Activated naive CD8-positive, alpha-beta T cell treated with anti-CD3 and anti-CD28 coated beads, Interleukin-2, amount 50 U/mL, for 16 hours (primary cell): ENCODE data around the gene ENOPH1.
"Not testable (repeated sequence)": the region's sequence is repeated elsewhere in the genome, so short reads cannot be mapped to it uniquely, and the experiment has no call there.

Experiments used
- DNase-seq: peaks from one replicate; pipeline ENCODE4 v3.0.0-alpha.2; 2020; ENCODE audit warnings: low read depth, low spot score

Gene ENOPH1

DNA sequence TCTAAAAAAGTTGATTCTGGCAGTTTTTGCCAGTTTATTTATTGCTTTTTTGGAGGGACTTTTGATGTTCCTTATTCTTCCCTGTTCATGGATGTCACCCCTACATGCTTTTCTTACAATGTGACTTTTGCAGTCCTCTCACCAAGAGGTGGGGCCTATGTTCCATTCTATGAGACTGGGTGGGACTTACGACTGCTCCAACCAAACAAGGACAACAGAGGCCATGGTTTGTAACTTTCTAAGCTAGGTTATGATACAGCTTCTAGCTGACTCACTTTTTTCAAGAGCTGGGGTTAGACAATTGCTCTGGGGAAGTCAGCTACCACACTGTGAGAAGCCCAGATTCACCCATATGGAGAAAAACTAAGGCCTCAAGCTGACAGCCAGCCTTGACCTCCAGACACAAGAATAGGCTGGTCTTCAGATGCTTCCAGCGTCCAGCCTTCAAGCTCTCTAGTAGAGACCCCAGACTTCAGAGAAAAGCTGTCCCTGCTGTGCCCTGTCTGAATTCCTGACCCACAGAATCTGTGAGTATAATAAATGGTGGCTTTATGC lies 39.5 kb downstream of the ENOPH1 start:
- DNase-seq = no peak

GRCh38 chr4:82473080-82473479 lies 42.7 kb downstream of the ENOPH1 start:
- not testable (repeated sequence) for DNase-seq

DNA sequence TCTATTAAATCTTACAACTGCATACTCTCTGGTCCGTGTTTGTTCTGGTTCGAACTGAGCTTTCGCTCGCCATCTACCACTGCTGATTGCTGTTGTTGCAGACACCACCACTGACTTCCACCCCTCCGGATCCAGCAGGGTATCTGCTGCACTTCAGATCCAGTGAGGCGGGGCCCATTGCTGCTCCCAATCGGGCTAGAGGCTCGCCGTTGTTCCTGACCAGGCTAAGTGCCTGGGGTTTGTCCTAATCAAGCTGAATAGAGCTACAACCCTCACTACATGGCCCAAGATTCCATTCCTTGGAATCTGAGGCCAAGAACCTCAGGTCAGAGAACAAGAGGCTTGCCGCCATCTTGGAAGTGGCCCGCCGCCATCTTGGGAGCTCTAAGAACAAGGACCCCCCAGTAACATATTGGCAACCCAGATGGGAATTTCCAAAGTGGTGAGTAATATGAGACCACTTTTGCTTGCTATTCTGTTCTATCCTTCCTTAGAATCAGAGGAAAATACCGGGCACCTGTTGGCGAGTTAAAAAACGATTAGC lies 43.3 kb downstream of the ENOPH1 start:
- no peak for DNase-seq

GRCh38 chr4:82475931-82476330 lies 45.5 kb downstream of the ENOPH1 start:
- DNase-seq = not testable (repeated sequence)

DNA sequence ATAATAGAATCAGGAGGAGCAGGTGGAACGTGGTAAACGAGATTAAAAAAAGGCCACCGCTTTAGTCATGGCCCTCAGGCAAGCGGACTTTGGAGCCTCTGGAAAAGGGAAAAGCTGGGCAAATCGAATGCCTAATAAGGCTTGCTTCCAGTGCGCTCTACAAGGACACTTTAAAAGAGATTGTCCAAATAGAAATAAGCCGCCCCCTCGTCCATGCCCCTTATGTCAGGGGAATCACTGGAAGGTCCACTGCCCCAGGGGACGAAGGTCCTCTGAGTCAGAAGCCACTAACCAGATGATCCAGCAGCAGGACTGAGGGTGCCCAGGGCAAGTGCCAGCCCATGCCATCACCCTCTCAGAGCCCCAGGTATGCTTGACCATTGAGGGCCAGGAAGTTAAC lies 47.1 kb downstream of the ENOPH1 start:
- DNase-seq = not testable (repeated sequence)

GRCh38 chr4:82479562-82479961 lies 49.2 kb downstream of the ENOPH1 start:
- DNase-seq = no peak

DNA sequence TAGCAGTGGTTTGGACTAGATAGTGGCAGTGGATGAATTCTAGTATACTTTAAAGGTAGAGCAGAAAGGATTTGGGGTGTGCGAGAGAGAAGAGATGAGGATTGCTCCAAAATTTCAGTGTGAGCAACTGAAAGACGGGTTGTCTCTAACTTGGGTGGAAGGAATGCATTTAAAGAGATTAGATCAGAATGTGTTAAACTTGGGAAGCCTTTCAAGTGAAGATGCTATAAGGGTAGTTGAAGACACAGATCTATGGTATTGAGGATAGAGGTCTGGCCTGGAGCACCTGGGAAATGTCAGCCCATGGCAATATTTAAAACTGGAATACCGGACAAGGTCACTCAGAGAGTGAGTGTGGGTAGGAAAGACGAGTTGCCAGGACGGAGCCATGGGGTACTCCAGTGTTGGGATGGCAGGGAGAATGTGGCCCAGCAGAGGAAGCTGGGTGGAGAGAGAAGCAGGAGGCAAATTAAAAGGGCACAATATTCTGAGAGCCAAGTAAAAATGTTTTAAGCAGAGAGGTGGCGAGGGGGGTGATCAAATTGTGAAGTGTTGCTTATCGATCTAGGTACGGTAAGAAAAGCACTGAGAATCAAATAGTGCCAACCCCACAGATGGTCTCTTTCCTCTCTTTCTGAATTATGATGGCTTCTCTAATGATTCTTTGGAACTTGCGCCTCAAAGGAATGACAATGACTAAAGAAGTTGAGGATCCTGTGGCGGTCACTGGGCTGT lies 50.5 kb downstream of the ENOPH1 start:
- no peak for DNase-seq

GRCh38 chr4:82481506-82481840 lies 51.1 kb downstream of the ENOPH1 start:
- DNase-seq = no peak

DNA sequence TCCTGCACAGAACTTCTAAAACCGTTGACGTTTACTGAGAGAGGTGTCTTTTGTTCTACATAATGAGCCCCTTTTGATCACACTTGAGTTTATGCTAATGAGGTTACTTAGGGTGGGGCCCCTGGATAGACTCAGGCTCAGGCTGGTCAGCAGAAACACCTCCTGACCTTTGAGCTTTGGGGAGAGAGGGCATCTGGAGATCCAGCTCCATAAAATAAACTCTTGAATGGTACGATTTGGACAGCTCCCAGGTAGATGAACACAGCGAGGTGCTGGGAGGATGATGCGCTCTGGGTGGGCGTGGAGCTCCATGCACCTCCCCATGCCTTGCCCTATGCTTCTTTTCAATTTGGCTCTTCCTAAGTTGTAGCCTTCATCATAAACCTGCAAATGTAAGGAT lies 52.0 kb downstream of the ENOPH1 start:
- no peak for DNase-seq

DNA sequence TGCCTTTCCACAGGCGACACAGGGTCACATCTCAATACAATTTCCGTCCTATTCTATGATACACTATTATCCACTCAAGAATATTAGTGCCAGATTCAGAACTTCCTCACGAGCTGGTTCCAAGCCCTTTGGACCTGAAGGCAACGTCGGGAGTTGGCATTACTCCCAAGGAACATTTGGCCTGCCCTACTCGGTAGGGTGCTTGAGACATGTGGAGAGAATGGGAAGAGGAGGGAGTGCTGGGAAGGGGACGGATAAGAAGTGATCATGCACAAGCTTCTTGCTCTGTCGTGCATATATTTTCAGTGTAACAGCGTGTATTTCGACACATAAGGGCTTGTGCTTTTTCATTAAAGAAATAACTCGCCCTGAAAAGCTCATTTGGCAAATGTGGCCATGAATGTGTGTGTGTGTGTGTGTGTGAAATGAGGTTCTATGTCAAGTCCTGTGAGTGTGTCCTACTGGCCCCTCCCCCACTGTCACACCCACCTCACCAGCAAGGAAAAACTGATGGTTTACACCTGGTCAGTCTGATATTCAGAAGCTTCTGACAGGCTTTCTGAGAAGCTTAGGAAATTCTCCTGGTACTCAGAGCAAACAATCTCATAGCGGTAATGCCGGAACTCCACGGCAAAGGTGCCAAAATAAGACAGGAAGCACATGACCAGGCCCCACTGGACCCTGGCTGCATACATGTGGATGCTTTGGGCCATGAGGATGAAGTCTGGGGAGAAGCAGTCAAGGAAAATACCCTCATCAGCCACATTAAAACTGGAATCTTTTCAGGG lies 54.8 kb downstream of the ENOPH1 start:
- DNase-seq = no peak

GRCh38 chr4:82489076-82489475 lies 58.7 kb downstream of the ENOPH1 start:
- no peak for DNase-seq

DNA sequence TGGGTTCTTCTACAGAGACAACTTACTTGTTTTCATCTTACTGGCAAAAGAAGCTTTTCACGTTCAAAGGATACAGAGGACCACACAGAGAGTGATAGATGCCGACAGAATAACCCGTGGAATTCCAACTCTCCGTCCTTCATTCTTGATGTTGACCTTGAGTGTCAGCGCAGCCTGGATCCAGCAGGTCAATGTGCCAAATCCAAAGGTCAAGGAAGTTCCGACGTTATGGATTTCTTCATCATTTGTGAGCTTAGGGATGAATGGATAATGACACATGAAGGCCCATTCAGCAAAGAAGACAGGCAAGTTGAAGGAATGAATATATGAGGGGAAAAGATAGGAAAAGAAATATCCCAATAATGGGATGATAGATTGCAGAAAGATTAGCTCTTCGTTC lies 59.6 kb downstream of the ENOPH1 start:
- no peak for DNase-seq

GRCh38 chr4:82491251-82491960 lies 61.0 kb downstream of the ENOPH1 start:
- no peak for DNase-seq

DNA sequence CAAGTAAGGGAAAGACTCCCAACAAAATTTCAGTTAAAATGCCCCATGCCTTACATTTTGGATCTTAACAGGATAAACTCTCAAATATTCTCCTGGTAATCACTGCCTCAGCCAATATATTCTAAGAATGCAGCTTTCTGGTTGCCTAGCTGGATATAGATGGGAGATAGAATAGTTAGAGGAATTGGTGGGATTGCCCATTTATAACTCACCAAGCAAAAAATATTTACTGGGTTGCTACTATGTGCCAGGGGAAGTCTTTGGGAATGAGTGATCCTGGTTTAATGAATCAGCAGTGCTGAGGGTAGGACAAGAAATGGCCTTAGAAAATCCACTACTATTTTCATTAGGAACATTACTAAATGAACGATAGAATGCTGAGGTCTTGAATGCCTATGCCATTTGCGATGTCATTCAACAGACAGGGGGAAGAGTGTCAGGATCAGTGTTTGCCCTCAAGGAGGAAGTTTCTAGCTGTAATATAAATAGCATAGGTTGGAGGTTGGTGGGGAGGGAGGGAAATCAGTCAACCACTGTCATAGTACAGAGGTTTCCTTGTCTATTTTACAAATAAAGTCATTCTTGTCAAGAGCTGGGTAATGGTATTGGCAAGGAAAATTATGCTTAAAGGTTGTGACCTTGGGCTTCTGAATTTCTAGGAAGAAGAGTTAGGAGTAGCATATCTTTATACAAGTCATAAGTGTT lies 63.5 kb downstream of the ENOPH1 start:
- no peak for DNase-seq

- DNase-seq = no peak
Observed at GRCh38 chr4:82495666-82496065, 65.3 kb downstream of the ENOPH1 start.

- no peak for DNase-seq
Observed at GRCh38 chr4:82496349-82496748, 66.0 kb downstream of the ENOPH1 start.

DNA sequence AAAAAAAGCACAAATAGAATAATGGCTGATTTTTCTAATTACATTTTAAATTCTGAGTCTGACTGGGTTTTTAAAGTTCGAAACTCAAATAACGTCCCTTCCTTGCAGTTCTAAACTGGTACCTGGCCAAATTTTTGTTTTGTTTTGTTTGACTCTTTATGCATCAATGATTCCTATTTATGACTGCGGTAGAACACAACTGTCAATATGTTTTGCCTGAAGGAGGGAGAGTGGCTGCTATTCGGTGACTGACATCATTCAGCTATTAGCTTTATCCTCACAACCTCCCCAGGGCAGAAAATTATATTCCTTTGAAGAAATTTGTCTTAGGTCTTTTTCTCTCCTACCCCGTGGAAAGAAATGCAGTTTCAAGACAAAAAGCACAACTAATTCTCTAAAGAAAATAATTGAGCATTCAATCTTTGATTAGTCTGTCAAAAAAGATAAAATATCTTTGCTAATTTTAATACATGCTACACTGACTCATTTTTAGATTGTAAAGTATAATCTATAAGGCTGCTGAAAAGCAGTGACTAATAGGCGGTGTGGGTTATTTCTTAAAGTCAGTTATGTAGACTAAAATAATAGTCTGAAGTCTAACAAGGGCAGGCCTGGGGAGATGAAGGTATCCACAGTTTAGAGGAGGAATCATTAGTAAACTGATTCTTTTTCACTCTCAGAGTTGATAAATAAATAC lies 69.5 kb downstream of the ENOPH1 start:
- no peak for DNase-seq

- no peak for DNase-seq
Observed at GRCh38 chr4:82500435-82501153, 70.2 kb downstream of the ENOPH1 start.

GRCh38 chr4:82501154-82501442 lies 70.7 kb downstream of the ENOPH1 start:
- no peak for DNase-seq

- no peak for DNase-seq
Observed at GRCh38 chr4:82508011-82508410, 77.6 kb downstream of the ENOPH1 start.
